Omental fat pad (tissue), 4 donors: ENCODE results near the gene S100B. TPM values are rescaled to one million over a fixed set of nuclear protein-coding genes. Genes with fewer than 3 reads are reported as not detected.

Source experiments
- ATAC-seq: fragments of 150-250 bp; one replicate; pipeline ENCODE4 v1.9.1; 2016; ENCODE audit warnings: mild to moderate bottlenecking, moderate library complexity; ENCODE audit not compliant: low FRiP score
- DNase-seq: peaks from one replicate; pipeline ENCODE4 v3.0.0-alpha.2; 2019; ENCODE audit warnings: low spot score
- total RNA-seq, 4 donors: library from RNA; depleted of rRNA; stranded (reverse); fragments of >200 nt; gene quantifications; one replicate each; pipeline ENCODE4 v1.1.0, GENCODE V29; 2016
- TF ChIP-seq, protein P1 (sequence below), 3 donors: fragments of 450-650 bp; IDR thresholded peaks; one replicate each; pipeline ENCODE4 v1.5.1; 2016 to 2017; ENCODE audit warnings: antibody characterized with exemption in 3 of 3, mild to moderate bottlenecking in 3 of 3, moderate library complexity in 2 of 3

Gene S100B
- total RNA-seq, 4 donors from 2014 or later = 75.0 to 252 (median 113) TPM

DNA sequence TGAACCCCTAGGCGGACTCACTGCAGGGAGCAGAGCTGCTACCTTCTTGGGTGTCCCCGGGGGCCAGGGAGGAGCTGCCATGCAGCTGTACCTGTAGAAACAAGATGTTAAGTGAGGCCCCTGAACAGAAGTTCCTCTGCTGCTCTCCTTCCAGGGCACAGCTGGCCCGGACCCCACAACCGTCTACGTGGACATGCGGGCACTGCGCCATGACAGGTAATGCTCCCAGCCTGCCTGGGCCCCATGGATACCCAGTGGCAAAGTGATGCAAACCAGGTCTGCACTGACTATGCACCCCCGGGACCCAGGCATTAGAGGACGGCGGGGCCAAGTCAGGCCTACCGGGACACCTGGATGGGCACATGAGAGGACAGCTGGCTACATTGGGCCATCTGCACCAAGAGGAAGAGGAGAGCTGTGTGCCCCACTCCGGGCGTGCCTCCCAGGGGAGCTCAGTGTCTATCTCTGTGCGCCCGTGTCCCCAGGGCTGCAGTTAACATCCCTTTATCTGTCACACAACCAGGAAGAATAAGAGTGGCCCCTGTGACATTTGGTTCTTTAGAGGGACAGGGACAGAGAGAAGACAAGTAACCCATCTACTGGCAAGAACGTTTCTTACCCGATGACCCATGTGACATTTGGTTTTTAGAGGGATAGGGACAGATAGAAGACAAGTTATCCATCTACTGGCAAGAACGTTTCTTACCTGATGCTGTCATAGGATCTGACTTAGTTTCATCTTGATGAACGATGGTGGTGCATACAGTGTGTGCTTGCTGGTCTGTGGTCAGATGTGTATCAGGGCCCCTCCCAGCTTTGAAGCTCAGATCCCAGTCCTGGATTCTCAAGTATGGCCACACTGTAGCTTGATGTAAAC, 44.1 kb downstream of the S100B start:
- DNase-seq (no peak), ATAC-seq (no peak)
- TF ChIP-seq, protein P1, sequence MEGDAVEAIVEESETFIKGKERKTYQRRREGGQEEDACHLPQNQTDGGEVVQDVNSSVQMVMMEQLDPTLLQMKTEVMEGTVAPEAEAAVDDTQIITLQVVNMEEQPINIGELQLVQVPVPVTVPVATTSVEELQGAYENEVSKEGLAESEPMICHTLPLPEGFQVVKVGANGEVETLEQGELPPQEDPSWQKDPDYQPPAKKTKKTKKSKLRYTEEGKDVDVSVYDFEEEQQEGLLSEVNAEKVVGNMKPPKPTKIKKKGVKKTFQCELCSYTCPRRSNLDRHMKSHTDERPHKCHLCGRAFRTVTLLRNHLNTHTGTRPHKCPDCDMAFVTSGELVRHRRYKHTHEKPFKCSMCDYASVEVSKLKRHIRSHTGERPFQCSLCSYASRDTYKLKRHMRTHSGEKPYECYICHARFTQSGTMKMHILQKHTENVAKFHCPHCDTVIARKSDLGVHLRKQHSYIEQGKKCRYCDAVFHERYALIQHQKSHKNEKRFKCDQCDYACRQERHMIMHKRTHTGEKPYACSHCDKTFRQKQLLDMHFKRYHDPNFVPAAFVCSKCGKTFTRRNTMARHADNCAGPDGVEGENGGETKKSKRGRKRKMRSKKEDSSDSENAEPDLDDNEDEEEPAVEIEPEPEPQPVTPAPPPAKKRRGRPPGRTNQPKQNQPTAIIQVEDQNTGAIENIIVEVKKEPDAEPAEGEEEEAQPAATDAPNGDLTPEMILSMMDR (IDR thresholded peaks at IDR 0.05) = no peak

DNA sequence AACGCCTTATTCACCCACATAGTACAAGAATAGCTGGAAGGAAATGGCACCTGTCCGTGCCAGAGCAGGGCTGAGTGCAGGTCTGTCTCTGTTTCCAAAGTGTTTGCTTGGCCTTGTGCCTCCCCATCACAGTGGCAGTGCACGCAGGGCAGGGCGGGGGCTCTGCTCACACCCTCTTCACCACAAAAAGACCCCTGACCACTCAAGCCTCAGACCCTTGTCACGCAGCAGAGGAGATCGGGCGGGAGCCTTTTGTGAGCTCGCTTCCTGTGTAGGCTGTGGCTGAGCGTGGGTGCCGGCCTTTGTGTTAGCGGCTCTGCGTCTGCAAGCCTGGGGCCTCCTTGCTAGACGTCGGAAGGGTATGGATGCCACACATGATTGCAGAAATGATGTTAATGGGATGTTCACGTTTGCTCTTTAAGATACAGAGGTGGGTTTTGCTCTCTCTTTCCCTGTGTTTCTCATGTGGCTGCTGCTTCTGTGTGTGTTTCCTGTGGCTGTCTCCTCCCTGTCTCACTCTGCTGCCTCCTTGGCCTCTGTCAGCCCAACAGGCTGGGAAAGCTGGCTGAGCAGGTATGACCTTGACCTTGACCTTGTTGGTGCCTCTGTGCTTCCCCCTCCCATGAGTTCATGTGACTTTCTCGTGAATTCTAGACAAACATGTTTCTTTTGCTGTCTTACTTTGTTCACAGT, 45.4 kb downstream of the S100B start:
- TF ChIP-seq, protein P1 (IDR thresholded peaks at IDR 0.05) = no peak
- ATAC-seq = no peak
- no peak for DNase-seq

DNA sequence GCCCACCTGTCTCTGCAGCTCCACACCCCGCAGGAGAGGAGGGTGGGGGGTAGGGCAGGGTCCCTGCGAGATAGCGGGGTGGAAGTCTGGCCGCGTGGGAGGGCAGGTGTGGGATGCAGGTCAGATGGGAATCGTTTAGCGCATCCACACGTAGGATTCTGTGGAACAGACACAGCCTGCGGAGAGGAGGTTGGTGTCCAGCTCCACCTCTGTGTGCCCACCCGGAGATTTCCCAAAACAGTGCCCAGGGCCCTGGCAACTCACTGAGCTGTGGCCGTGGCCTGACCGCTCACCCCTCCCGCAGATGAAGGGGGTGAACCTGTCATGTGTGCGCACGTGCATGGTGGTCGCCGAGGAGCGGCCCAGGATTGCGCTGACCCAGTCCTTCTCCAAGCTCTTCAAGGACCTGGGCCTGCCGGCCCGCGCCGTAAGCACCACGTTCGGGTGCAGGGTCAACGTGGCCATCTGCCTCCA, 46.9 kb downstream of the S100B start:
- ATAC-seq (no peak), DNase-seq (no peak)
- TF ChIP-seq, protein P1 (IDR thresholded peaks at IDR 0.05) = no peak

DNA sequence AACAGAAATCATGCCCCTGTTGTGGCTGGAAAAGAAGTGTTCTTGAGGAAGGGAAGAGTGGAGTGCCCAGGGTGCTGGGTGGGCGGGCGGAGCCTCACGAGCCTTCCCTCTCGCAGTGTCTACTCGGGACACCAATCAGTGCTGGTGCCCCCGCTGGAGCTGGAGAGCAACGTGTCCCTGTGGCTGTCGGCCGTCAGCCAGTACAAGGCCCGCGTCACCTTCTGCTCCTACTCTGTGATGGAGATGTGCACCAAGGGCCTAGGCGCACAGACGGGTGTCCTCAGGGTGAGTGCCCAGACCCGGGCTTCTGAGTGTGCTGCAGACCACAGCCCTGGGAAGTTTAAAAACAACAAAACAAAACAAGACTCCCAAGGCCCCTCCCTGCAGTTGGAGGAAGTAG, 47.4 kb downstream of the S100B start:
- ATAC-seq (no peak), DNase-seq (no peak)
- TF ChIP-seq, protein P1 (IDR thresholded peaks at IDR 0.05) = no peak

DNA sequence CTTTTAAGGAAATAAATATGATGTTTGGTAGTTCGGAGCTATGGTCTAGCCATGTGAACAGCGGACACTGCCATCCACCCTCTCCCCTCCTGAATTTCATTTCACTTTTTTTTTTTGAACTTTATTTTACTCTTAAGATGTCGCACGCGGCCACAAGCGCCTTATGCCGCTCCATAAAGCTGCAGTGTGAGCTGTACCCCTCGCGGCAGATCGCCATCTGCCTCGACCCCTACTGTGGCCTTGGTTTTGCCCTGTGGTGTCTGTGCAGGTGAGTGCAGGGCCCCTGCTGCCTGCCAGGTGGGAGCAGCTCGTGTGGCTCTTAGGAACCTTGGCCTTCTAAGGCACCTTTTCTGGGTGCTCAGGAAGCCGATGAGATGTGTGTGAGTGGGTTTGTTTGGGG, 48.1 kb downstream of the S100B start:
- TF ChIP-seq, protein P1 (IDR thresholded peaks at IDR 0.05) = no peak
- DNase-seq (no peak), ATAC-seq (no peak)

DNA sequence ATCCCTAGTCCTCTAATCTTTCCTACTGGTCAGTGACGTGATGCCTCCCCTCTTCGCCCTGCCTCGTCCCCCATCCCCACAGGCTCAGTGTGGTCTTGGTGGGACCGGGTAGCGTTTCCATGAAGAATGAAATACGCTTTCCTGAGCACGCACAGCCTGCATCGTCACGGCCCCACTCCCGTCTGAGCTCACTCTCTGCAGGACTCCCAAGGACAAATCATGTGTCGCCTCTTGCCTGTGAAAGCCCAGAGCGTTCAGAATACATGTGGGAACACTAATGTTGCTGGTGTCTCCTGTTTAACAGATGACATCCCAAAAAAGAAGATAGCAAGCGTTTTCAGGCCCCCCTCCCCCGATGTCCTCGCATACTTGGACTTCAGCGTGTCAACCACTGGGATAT, 49.2 kb downstream of the S100B start:
- no peak for DNase-seq
- ATAC-seq = no peak
- TF ChIP-seq, protein P1 (IDR thresholded peaks at IDR 0.05) = no peak
